GM06990 (cell line): ENCODE results near the gene EML1.

Source experiments
- DNase-seq: peaks from one replicate; pipeline ENCODE4 v3.0.0-alpha.2; 2011; ENCODE audit not compliant: insufficient read length; ENCODE audit errors: extremely low read depth
- H3K27me3 ChIP-seq: replicated peaks from 2 replicates; pipeline ENCODE4 v1.6.0; 2011; ENCODE audit warnings: low read length; ENCODE audit not compliant: control insufficient read depth, insufficient read depth
- H3K36me3 ChIP-seq: 2 replicates; pipeline ENCODE4 v1.5.1; 2011; ENCODE audit warnings: low read length; ENCODE audit not compliant: control insufficient read depth, insufficient read depth
- H3K4me3 ChIP-seq: replicated peaks from 2 replicates; pipeline ENCODE4 v1.5.1; 2011; ENCODE audit warnings: low read depth, mild to moderate bottlenecking, control low read depth, low read length
- TF ChIP-seq, protein P1 (sequence below): IDR thresholded peaks from 2 replicates; pipeline ENCODE4 v1.5.1; 2011; ENCODE audit warnings: low read length, control low read depth, mild to moderate bottlenecking, inconsistent platforms; ENCODE audit not compliant: insufficient read depth, poor library complexity, severe bottlenecking

EML1 gene

GRCh38 chr14:99806836-99807235 is 13.6 kb downstream of the EML1 start:
- Histone ChIP-seq H3K27me3 (no peaks in the 10 kb centered on the region; the same call in 1 of the 2 replicates), H3K36me3 (no peaks in the 10 kb centered on the region), H3K4me3 (no peak overlapping the region)
- DNase-seq: no peak
- TF ChIP-seq, protein P1, sequence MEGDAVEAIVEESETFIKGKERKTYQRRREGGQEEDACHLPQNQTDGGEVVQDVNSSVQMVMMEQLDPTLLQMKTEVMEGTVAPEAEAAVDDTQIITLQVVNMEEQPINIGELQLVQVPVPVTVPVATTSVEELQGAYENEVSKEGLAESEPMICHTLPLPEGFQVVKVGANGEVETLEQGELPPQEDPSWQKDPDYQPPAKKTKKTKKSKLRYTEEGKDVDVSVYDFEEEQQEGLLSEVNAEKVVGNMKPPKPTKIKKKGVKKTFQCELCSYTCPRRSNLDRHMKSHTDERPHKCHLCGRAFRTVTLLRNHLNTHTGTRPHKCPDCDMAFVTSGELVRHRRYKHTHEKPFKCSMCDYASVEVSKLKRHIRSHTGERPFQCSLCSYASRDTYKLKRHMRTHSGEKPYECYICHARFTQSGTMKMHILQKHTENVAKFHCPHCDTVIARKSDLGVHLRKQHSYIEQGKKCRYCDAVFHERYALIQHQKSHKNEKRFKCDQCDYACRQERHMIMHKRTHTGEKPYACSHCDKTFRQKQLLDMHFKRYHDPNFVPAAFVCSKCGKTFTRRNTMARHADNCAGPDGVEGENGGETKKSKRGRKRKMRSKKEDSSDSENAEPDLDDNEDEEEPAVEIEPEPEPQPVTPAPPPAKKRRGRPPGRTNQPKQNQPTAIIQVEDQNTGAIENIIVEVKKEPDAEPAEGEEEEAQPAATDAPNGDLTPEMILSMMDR: no peak

GRCh38 chr14:99807413-99808153 is 14.4 kb downstream of the EML1 start:
- TF ChIP-seq, protein P1: no peak
- H3K4me3 ChIP-seq: no peak overlapping the region
- H3K27me3 ChIP-seq: no peaks in the 10 kb centered on the region; the same call in 1 of the 2 replicates
- DNase-seq: no peak
- no peaks in the 10 kb centered on the region for H3K36me3 ChIP-seq

DNA sequence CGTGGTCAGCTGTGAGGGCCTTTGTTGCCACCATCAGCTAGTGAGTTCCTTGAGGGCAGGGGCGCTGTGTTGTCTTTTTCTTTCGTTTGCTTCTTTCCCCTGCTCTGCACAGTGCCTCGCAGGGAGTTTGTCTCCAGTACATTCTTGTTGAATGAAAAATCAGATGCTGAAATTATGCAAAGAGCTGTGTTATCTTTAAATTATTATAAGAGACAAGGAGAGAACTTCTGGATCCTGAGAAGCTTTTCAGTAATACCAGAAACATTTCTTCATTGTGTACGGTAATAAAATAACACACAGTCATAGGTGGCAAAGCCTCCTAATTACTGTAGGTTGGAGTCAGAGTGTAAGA is 14.9 kb downstream of the EML1 start:
- no peaks in the 10 kb centered on the region; the same call in 1 of the 2 replicates for H3K27me3 ChIP-seq
- no peak for DNase-seq
- TF ChIP-seq, protein P1: no peak
- H3K36me3 ChIP-seq: no peaks in the 10 kb centered on the region
- no peak overlapping the region for H3K4me3 ChIP-seq

- no peaks in the 10 kb centered on the region for H3K36me3 ChIP-seq
- TF ChIP-seq, protein P1: no peak
- no peaks in the 10 kb centered on the region; the same call in 1 of the 2 replicates for H3K27me3 ChIP-seq
- no peak overlapping the region for H3K4me3 ChIP-seq
- no peak for DNase-seq
Measured at GRCh38 chr14:99808515-99808914, 15.3 kb downstream of the EML1 start.

- TF ChIP-seq, protein P1: no peak
- DNase-seq: no peak
- Histone ChIP-seq H3K36me3 (no peaks in the 10 kb centered on the region), H3K27me3 (no peaks in the 10 kb centered on the region; the same call in 1 of the 2 replicates), H3K4me3 (no peak overlapping the region)
Measured at GRCh38 chr14:99809360-99809759, 16.1 kb downstream of the EML1 start.
